Cerebellar nuclear complex (tissue), 1 donor: ENCODE data around the gene BTF3L4.

ENCODE experiments used
- DNase-seq, 2 experiments: peaks; one replicate each; lab custom pipeline; 2025; lab: John Stamatoyannopoulos, UW

BTF3L4 gene

DNA sequence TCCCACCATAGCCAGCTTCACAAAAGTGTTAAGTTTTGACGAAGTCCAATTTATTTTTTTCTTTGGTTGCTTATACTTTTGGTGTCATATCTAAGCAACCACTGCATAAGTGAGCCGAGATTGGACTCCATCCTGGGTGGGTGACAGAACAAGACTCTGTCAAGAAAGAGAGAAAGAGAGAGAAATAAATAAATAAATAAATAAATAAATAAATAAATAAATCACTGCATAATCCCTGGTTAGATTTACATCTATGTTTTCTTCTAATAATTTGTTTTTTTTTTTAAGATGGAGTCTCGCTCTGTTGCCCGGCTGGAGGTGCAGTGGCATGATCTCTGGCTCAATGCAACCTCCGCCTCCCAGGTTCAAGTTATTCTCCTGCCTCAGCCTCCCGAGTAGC, 67.5 kb downstream of the BTF3L4 start:
- DNase-seq = no peak

DNA sequence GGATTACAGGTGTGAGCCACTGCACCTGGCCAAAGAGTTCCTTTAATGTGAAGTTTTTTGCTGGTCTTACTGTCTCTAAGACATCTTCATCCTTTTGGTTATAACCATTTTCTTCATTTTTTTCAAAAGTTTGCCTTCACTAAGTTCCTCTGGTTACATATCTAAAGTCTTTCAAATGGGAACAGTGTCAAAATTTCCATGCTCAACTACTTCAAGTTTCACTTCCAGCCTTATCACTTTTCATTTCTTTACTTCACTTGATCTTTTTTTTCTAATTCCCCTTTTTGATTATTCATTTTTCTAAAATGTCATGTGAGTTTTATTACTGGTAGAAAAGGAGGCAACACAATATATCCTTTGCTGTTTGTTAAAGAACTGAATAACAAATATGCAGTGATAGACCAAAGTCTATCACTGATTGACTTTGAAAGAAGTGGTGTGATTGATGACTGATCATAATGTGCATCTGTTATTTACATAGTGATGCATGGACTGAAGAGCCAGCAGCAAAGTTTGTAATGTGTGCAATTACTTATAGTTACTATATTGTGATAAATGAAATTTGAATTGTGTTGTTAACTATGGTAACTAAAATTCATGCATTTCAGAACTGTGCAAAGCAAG, 69.8 kb downstream of the BTF3L4 start:
- no peak for DNase-seq

DNA sequence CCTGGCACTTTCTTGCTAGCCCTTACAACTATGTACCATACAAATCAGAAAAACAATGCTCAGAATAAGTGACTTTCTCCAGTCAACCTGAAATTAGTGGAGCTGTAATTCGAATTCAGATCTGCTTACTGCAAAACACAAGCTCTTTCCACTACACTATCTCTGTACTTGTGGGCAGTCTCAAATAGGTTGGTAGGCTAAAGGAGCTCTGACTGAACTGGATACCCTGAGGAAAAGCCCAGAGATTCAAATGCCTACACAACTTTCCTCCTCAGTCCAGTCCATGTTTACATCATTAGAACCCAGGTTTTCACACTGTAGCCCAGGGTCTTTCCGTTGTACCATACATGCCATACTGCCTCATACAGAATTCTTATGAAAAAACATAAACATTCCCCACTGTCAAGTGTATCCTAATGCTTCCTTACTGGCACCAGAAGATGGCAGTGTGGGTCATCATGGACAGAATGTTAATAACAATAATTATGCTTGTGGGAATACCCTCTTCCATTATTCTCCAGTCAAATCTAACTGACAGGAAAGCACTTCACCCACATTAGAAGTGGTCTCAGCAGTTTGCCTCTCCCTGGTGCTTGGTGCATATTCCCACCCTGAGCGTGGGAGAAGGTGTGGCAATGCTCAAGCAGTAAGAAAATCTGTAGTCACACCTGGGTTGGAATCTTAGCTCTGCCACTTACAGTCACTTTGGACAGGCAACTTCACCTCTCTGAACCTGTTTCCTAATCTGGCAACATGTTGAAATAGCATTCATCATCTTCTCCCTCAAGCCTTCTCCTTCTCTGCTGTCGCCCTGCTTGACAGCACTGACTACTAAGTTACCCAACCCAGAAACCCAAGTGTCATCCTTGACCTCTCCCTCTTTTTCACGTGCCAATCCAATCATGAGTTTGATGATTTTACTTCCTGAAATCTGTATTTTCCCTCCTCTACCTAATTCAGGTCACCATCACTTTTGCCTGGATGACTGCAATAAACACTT, 71.4 kb downstream of the BTF3L4 start:
- DNase-seq = peak in 1 of 2 experiments; percentile 15

DNA sequence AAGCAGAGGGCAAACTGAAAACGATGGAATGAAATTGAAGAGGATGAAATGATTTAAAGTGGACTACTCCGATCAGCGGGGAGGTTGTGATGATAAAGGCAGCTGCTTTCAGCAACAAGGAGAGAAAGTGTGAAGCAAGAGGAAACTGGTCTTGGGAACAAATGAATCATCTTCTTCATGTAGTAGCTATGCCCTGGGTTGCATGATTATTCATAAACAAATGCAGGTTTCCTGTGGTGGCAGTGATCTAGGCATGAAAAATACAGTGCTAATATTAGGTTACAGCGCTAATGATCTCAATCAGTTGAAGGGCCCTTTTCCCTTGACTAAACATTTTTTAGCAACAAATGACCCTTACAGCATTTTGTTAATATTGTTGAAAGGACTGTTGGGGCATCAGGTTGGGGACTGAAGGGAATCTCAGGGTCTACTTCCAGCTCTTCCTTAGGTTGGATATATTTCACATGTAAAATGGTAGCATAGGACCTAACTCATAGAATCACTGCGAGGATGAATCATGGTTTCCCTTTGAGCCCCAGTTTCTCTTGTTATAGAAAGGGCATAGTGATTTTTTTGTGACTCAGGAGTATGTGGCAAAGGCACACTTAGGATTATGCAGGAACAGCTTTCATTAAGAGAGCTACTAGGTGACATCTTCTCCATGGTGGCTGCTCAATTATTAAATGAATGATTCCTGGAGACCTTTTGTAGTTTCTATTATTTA, 83.9 kb downstream of the BTF3L4 start:
- DNase-seq = no peak
